MM.1S (cell line): ENCODE results near the gene TIMP4.

Experiments used
- DNase-seq: peaks from one replicate; pipeline ENCODE4 v3.0.0-alpha.2; 2015
- H2AFZ ChIP-seq: fragments of 300-600 bp; sonication (generic); 2 replicates; pipeline ENCODE4 v1.6.0; 2016; ENCODE audit warnings: antibody characterized with exemption, low read length
- H3F3A ChIP-seq: fragments of 300-600 bp; sonication (generic); 2 replicates; pipeline ENCODE4 v1.6.1; 2016; ENCODE audit warnings: mild to moderate bottlenecking, antibody characterized with exemption, low read length, moderate library complexity, mixed read lengths; ENCODE audit not compliant: insufficient read depth
- H3K27ac ChIP-seq: fragments of 300-600 bp; sonication (generic); 2 replicates; pipeline ENCODE4 v1.5.1; 2016; ENCODE audit warnings: mild to moderate bottlenecking, low read length
- H3K27me3 ChIP-seq: fragments of 300-600 bp; sonication (generic); replicated peaks from 2 replicates; pipeline ENCODE4 v1.6.0; 2016; ENCODE audit warnings: low read length; ENCODE audit not compliant: insufficient read depth
- H3K36me3 ChIP-seq: fragments of 300-600 bp; sonication (generic); replicated peaks from 2 replicates; pipeline ENCODE4 v1.6.1; 2016; ENCODE audit warnings: mild to moderate bottlenecking, low read length, mixed read lengths; ENCODE audit not compliant: insufficient read depth
- H3K4me1 ChIP-seq: fragments of 300-600 bp; sonication (generic); 2 replicates; pipeline ENCODE4 v1.6.1; 2016; ENCODE audit warnings: low read length, mixed read lengths
- H3K4me2 ChIP-seq: fragments of 300-600 bp; sonication (generic); 2 replicates; pipeline ENCODE4 v1.6.0; 2016; ENCODE audit warnings: low read depth, low read length
- H3K4me3 ChIP-seq: fragments of 300-600 bp; sonication (generic); 2 replicates; pipeline ENCODE4 v1.5.1; 2016; ENCODE audit warnings: low read length, mixed read lengths
- H3K79me2 ChIP-seq: fragments of 300-600 bp; sonication (generic); 2 replicates; pipeline ENCODE4 v1.6.1; 2016; ENCODE audit warnings: mixed run types, low read length, mixed read lengths
- H3K9ac ChIP-seq: fragments of 300-600 bp; sonication (generic); 2 replicates; pipeline ENCODE4 v1.6.1; 2016; ENCODE audit warnings: low read length, mixed read lengths
- H3K9me2 ChIP-seq: fragments of 300-600 bp; sonication (generic); replicated peaks from 2 replicates; pipeline ENCODE4 v1.6.1; 2016; ENCODE audit warnings: mild to moderate bottlenecking, low read length, mixed read lengths; ENCODE audit not compliant: insufficient read depth
- H3K9me3 ChIP-seq: fragments of 300-600 bp; sonication (generic); replicated peaks from 2 replicates; pipeline ENCODE4 v1.6.1; 2016; ENCODE audit warnings: mild to moderate bottlenecking, low read length, mixed read lengths; ENCODE audit not compliant: insufficient read depth
- H4K20me1 ChIP-seq: fragments of 300-600 bp; sonication (generic); 2 replicates; pipeline ENCODE4 v1.6.1; 2016; ENCODE audit warnings: mild to moderate bottlenecking, low read length, moderate library complexity, mixed read lengths; ENCODE audit not compliant: insufficient read depth
- EZH2 ChIP-seq: fragments of 300-600 bp; sonication (generic); optimal IDR thresholded peaks from 2 replicates; pipeline ENCODE3; 2017; ENCODE audit warnings: low read depth, mild to moderate bottlenecking, antibody characterized with exemption, low read length, mixed read lengths
- EZH2phosphoT487 ChIP-seq: fragments of 300-600 bp; sonication (generic); IDR thresholded peaks from 2 replicates; pipeline ENCODE4 v1.6.1; 2018; ENCODE audit warnings: antibody characterized with exemption, low read length
- TF ChIP-seq, protein P1 (sequence below): fragments of 300-600 bp; sonication (generic); IDR thresholded peaks from 2 replicates; pipeline ENCODE4 v1.5.1; 2016; ENCODE audit warnings: antibody characterized with exemption, low read length, mixed read lengths

The TIMP4 gene

DNA sequence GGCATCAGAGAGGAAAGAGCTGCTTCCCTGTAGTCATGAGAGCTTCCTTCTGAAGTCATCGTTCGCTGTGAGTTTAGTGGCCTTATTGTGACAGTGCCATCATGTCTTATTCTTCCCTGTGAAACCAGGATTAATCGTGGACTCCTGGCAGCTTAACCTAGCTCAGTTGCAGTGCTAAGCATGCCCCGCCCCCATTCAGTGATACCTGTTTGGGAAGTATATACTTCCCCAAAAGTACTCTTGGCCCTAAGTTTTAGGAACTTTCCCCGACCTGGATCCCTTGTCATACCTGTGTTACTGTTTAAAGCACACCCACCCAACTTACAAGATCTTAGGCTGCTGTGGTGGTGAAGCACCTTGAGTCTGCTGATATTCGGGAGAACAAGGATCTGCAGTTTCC is 32.1 kb upstream of the TIMP4 start:
- peaks cover 5% of the 10 kb centered on the region; the same call in 1 of the 2 replicates for H3K4me1 ChIP-seq
- no peak for DNase-seq
- no peak overlapping the region for H3K9ac ChIP-seq
- H3K36me3 ChIP-seq = no peaks in the 10 kb centered on the region
- no peaks in the 10 kb centered on the region for H3K9me2 ChIP-seq
- TF ChIP-seq EZH2 = no peak
- TF ChIP-seq, protein P1, sequence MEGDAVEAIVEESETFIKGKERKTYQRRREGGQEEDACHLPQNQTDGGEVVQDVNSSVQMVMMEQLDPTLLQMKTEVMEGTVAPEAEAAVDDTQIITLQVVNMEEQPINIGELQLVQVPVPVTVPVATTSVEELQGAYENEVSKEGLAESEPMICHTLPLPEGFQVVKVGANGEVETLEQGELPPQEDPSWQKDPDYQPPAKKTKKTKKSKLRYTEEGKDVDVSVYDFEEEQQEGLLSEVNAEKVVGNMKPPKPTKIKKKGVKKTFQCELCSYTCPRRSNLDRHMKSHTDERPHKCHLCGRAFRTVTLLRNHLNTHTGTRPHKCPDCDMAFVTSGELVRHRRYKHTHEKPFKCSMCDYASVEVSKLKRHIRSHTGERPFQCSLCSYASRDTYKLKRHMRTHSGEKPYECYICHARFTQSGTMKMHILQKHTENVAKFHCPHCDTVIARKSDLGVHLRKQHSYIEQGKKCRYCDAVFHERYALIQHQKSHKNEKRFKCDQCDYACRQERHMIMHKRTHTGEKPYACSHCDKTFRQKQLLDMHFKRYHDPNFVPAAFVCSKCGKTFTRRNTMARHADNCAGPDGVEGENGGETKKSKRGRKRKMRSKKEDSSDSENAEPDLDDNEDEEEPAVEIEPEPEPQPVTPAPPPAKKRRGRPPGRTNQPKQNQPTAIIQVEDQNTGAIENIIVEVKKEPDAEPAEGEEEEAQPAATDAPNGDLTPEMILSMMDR = no peak
- TF ChIP-seq EZH2phosphoT487 = no peak
- H3K4me2 ChIP-seq = no peak overlapping the region
- no peaks in the 10 kb centered on the region for H3K9me3 ChIP-seq
- no peaks in the 10 kb centered on the region for H4K20me1 ChIP-seq
- no peaks in the 10 kb centered on the region for H3F3A ChIP-seq
- H3K4me3 ChIP-seq = no peak overlapping the region
- no peak overlapping the region for H2AFZ ChIP-seq
- H3K79me2 ChIP-seq = no peaks in the 10 kb centered on the region
- H3K27ac ChIP-seq = no peak overlapping the region
- H3K27me3 ChIP-seq = no peaks in the 10 kb centered on the region

DNA sequence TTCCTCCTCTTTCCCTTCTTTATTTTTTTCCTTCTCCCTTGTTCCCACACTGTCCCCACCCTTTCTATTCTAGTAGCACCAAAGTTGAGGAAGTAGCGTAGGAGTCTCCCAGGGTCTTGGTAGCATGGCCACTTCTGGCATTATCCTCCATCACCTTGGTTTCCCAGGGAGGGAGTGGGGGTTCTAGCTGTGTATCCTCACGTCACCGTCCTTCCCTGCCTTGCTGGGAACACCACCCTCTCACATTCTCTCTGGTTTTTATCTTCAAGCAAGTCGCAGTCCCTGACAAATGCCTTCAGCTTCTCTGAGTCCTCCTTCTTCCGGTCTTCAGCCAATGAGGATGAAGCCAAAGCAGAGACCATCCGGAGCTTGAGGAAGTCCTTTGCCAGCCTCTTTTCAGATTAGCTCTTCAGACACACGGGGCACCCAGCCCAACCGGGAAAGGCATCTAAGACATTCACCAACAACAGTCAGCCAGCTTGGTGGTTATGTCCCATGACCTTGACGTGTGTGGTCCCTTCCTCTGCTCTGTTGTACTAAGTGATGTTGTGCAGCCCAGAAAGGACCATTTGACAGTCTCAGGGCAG is 31.6 kb upstream of the TIMP4 start:
- TF ChIP-seq EZH2phosphoT487 (no peak), EZH2 (no peak)
- TF ChIP-seq, protein P1 = no peak

DNA sequence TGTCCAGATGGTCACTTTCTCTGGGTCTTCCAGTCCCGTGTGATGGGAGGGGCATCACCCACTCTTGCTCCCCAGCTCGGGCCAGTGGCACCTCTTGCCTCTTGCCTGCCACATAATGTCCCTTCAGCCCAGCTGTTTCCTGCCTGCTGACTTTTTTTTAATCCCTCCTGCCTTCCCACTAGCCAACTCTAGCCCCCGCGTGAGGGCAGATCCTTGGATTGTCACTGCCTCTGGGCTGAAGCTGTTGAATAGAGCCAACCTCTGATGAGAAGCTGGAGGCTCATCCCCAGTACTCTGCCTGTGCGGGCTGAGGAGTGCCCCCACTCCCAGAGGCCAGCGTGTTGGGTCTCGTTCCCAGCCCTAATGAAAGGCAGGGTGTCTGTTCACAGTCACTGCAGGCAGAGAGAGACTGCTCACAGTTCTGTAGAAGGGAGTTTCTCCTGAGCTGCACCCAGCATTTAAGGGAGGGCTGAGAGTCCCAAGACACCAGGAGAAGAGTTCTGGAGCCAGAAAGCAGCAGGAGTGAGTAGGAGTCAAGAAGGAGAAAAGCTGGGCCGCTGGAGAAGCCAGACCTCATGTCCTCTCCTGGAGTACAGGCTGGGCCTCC is 30.1 kb upstream of the TIMP4 start:
- H3K27ac ChIP-seq = no peak overlapping the region
- no peak for DNase-seq
- H3K9ac ChIP-seq = no peak overlapping the region
- H3K9me3 ChIP-seq = no peaks in the 10 kb centered on the region
- H3K4me2 ChIP-seq = no peak overlapping the region
- no peak overlapping the region for H2AFZ ChIP-seq
- H3K79me2 ChIP-seq = no peaks in the 10 kb centered on the region
- H3K4me1 ChIP-seq = peaks cover 5% of the 10 kb centered on the region; the same call in 1 of the 2 replicates
- no peaks in the 10 kb centered on the region for H3F3A ChIP-seq
- H3K36me3 ChIP-seq = no peaks in the 10 kb centered on the region
- TF ChIP-seq EZH2 (no peak), EZH2phosphoT487 (no peak)
- TF ChIP-seq, protein P1 = no peak
- H4K20me1 ChIP-seq = no peaks in the 10 kb centered on the region
- H3K27me3 ChIP-seq = no peaks in the 10 kb centered on the region
- H3K9me2 ChIP-seq = no peaks in the 10 kb centered on the region
- H3K4me3 ChIP-seq = no peak overlapping the region

More for the DNA sequence above, 31.6 kb upstream of the TIMP4 start:
- no peak for DNase-seq
- H3K9me3 ChIP-seq = no peaks in the 10 kb centered on the region
- peaks cover 5% of the 10 kb centered on the region; the same call in 1 of the 2 replicates for H3K4me1 ChIP-seq
- no peaks in the 10 kb centered on the region for H4K20me1 ChIP-seq
- no peak overlapping the region for H3K4me2 ChIP-seq
- no peak overlapping the region for H2AFZ ChIP-seq
- H3K27me3 ChIP-seq = no peaks in the 10 kb centered on the region
- no peak overlapping the region for H3K9ac ChIP-seq
- no peaks in the 10 kb centered on the region for H3F3A ChIP-seq
- H3K36me3 ChIP-seq = no peaks in the 10 kb centered on the region
- no peak overlapping the region for H3K4me3 ChIP-seq
- H3K27ac ChIP-seq = no peak overlapping the region
- H3K9me2 ChIP-seq = no peaks in the 10 kb centered on the region
- H3K79me2 ChIP-seq = no peaks in the 10 kb centered on the region
